GM06990 (cell line): ENCODE data around the gene RPL23.

ENCODE experiments used
- DNase-seq: peaks from one replicate; pipeline ENCODE4 v3.0.0-alpha.2; 2011; ENCODE audit not compliant: insufficient read length; ENCODE audit errors: extremely low read depth
- H3K27me3 ChIP-seq: replicated peaks from 2 replicates; pipeline ENCODE4 v1.6.0; 2011; ENCODE audit warnings: low read length; ENCODE audit not compliant: control insufficient read depth, insufficient read depth
- H3K36me3 ChIP-seq: 2 replicates; pipeline ENCODE4 v1.5.1; 2011; ENCODE audit warnings: low read length; ENCODE audit not compliant: control insufficient read depth, insufficient read depth
- H3K4me3 ChIP-seq: replicated peaks from 2 replicates; pipeline ENCODE4 v1.5.1; 2011; ENCODE audit warnings: low read depth, mild to moderate bottlenecking, control low read depth, low read length
- TF ChIP-seq, protein P1 (sequence below): IDR thresholded peaks from 2 replicates; pipeline ENCODE4 v1.5.1; 2011; ENCODE audit warnings: low read length, control low read depth, mild to moderate bottlenecking, inconsistent platforms; ENCODE audit not compliant: insufficient read depth, poor library complexity, severe bottlenecking

The RPL23 gene

DNA sequence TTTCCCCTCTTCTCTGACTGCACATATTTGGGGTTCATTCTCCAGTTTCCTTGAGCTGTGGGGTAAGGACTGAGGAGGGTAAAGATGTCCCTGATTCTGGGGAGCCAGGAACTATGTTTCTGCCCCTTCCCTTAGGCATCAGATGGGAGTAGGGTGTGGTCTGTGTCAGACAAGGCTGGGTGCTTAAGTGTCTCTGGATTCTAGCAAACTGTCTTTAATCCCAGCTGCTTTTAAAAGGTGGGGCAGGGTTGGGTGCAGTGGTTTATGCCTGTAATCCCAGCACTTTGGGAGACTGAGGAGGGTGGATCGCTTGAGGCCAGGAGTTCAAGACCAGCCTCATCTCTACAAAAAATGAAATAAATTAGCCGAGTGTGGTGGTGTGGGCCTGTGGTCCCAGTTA lies 29.3 kb upstream of the RPL23 start:
- H3K4me3 ChIP-seq, result no peak overlapping the region
- TF ChIP-seq, protein P1, sequence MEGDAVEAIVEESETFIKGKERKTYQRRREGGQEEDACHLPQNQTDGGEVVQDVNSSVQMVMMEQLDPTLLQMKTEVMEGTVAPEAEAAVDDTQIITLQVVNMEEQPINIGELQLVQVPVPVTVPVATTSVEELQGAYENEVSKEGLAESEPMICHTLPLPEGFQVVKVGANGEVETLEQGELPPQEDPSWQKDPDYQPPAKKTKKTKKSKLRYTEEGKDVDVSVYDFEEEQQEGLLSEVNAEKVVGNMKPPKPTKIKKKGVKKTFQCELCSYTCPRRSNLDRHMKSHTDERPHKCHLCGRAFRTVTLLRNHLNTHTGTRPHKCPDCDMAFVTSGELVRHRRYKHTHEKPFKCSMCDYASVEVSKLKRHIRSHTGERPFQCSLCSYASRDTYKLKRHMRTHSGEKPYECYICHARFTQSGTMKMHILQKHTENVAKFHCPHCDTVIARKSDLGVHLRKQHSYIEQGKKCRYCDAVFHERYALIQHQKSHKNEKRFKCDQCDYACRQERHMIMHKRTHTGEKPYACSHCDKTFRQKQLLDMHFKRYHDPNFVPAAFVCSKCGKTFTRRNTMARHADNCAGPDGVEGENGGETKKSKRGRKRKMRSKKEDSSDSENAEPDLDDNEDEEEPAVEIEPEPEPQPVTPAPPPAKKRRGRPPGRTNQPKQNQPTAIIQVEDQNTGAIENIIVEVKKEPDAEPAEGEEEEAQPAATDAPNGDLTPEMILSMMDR, result no peak
- H3K27me3 ChIP-seq, result no peaks in the 10 kb centered on the region
- DNase-seq, result no peak
- H3K36me3 ChIP-seq, result peaks cover 49% of the 10 kb centered on the region

DNA sequence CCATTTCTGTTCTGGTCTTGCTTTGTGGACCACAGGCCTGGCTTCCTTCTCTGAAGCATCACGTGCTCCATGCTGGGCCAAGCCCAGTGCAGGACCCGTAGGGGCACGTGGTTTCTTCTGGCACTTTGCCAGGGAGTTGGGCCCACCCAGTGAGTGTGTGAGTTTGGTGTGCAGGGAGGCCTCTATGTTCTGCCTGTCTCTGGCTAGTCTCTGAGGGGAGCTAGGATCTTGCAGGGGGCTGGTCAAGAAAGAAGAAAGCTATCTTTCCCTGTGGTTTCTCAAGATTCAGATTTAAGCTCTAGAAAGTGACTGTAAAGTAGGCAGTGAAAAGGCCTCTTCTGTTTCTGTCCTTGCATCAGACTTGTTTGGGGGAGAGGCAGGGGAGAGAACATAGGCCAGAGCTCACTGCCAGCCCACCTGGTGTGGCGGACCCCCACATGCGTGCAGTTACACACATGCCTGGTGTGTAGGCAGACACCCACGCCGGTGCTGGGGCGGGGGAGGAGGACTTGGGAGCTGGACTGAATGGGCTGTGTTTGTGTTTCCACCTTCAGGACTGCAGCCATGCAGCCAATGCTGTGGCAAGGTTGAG lies 28.2 kb upstream of the RPL23 start:
- Histone ChIP-seq H3K27me3 (no peaks in the 10 kb centered on the region), H3K4me3 (no peak overlapping the region), H3K36me3 (peaks cover 45% of the 10 kb centered on the region)
- DNase-seq, result no peak
- TF ChIP-seq, protein P1, result no peak

DNA sequence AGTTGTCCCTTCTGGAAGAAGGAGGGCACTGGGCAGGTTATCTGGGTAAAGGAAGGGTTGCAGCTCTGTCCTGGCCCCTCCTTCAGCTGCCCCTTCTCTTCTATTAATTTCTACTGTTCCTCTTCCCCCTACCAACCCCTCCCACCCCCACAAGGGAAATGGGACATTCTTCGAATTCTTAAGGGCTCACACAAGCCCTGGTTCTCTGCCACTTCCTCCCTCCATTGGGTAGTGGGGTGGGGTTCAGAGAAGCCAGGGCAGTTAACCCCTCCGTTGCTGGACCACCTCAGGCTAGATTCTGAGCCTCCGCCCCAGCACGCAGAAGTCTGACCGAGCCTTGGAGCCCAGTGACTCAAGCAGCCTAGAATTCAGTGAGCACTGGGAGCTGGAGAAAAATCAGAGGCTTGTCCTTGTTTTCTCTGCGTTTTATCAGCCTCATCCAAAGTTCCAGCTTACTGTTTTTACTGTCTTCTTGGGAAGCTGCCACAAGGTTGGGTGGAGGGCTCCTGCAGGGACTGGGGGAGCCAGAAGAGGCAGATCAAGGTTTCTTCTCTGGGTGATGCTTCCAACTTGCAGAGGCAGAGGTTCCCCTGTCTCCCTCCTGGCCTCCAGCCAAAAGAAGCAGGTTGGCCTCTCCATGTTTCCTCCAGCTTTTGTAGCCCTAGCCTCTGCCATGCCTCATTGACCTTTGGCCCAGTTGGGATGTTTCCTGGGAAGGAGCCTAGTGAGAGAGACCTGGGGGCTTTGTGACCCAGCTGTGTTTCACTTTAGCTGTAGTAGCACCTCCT lies 26.6 kb upstream of the RPL23 start:
- Histone ChIP-seq H3K4me3 (no peak overlapping the region), H3K27me3 (no peaks in the 10 kb centered on the region), H3K36me3 (peaks cover 34% of the 10 kb centered on the region)
- no peak for DNase-seq
- TF ChIP-seq, protein P1, result no peak

DNA sequence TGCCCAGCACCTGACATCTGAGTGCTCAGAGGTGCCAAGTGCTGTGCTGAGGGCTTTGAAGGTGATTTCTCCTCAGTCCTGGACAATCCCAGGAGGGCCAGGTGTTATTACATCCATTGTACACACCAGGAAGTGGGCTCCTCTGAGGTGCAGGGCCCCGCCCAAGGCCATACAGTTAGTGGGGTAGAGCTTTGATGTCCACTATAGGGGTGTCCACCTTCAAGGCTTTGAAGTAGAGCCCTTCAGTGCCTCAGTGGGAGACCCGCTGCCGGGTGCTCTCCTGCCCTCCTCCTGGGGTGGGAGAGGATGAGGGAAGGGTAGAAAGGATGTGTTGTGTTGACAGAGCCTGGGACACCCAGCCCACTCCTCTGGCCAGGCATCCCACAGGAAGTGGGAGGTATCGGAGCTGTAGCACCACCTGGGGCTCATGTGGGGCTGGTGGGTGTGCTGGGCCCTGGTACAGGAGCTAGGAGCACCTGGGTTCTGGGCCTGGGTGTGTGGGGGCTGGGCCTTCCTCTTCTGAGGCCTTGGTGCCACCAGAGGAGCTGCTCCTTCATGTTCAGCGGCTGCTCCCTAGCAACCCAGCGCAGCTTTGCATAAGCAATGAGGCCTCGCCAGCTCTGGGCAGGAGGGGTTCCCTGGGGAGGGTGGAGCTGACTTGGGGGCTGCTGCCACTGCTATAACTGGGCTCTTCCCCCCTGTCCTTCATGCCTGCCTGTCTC lies 23.8 kb upstream of the RPL23 start:
- Histone ChIP-seq H3K27me3 (no peaks in the 10 kb centered on the region), H3K4me3 (no peak overlapping the region), H3K36me3 (peaks cover 36% of the 10 kb centered on the region)
- TF ChIP-seq, protein P1, result no peak
- DNase-seq, result no peak

DNA sequence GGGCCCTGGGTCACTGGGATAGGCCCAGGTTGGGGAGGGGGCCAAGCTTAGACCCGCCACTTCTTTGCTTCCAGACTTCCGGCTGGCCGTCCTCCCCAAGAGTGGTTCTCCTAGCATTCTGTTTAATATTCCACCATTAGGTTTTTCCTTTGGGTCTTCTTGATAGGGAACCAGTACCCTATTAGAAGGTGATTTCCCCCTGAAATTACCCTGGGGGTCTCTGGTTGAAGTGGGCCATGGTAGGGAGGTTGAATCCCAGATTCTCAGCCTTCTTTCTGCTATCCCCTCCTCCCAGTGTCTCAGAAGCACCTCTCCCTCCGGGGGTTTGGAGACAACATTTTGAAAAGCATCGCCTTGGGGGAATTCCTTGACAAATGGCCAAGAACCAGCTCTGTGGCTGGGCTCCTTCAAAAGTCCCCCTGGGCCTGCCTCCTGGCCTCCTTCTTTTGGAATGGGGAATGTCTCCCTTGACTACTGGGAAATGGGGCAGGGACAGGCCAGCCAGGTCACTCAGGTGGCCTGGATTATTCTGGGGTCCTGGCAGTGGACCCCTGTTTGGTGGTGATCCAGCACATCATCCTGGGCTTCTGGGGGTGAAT lies 22.1 kb upstream of the RPL23 start:
- H3K27me3 ChIP-seq, result no peaks in the 10 kb centered on the region
- TF ChIP-seq, protein P1, result no peak
- peaks cover 30% of the 10 kb centered on the region for H3K36me3 ChIP-seq
- no peak for DNase-seq
- no peak overlapping the region for H3K4me3 ChIP-seq
